Measurements from ENCODE around the gene FAT3.

DNA sequence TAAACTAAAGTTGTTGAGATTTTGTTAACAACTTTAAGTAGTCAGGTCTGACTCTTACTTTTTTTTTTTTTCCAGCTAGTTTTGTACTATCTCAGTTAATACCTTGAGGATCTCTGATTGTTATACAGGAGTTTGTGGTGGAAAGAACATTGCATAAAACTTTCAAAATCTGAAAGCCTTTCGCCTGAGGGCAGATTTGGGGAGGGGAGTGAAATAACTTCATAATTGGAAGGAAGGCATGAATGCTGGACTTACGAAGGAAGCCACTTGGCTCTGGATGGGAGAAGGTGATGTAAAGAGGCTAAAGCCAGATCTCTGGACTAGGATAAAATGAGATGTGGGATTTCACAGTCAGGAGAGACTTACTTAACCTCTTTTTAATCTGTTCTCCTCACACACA is 18.2 kb upstream of the FAT3 start:
- TF ChIP-seq, protein P1, sequence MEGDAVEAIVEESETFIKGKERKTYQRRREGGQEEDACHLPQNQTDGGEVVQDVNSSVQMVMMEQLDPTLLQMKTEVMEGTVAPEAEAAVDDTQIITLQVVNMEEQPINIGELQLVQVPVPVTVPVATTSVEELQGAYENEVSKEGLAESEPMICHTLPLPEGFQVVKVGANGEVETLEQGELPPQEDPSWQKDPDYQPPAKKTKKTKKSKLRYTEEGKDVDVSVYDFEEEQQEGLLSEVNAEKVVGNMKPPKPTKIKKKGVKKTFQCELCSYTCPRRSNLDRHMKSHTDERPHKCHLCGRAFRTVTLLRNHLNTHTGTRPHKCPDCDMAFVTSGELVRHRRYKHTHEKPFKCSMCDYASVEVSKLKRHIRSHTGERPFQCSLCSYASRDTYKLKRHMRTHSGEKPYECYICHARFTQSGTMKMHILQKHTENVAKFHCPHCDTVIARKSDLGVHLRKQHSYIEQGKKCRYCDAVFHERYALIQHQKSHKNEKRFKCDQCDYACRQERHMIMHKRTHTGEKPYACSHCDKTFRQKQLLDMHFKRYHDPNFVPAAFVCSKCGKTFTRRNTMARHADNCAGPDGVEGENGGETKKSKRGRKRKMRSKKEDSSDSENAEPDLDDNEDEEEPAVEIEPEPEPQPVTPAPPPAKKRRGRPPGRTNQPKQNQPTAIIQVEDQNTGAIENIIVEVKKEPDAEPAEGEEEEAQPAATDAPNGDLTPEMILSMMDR (IDR thresholded peaks at IDR 0.05), result no peak
- TF ChIP-seq POLR2A (IDR thresholded peaks at IDR 0.05), result no peak

Measured in tibial nerve (tissue), 3 donors.